Fibroblast of lung (primary cell): ENCODE data around the gene TCIRG1.

Experiments used
- CTCF ChIP-seq, 2 donors: IDR thresholded peaks in 1 of 2; conservative IDR thresholded peaks in 1 of 2; 1 replicate in 1 of 2; 2 replicates in 1 of 2; pipeline ENCODE4 v1.5.1; 2011 to 2012; ENCODE audit warnings: low read length in 2 of 2, control low read depth in 1 of 2, inconsistent platforms in 1 of 2, low read depth in 1 of 2, mild to moderate bottlenecking in 1 of 2
- EZH2 ChIP-seq: IDR thresholded peaks from 2 replicates; pipeline ENCODE4 v1.5.1; 2012; ENCODE audit warnings: low read length, control low read depth, mild to moderate bottlenecking; ENCODE audit errors: missing control alignments

- no peak for TF ChIP-seq CTCF (conservative IDR thresholded peaks at IDR 0.05 in 1 of 2, IDR thresholded peaks at IDR 0.05 in 1 of 2; ENCODE audit: low read depth in 1 of 2, low read length in 2 of 2)
- TF ChIP-seq EZH2 = no peak
Observed at GRCh38 chr11:67998150-67999045, 40.4 kb upstream of the TCIRG1 start.
